Activated gamma-delta T cell (primary cell): Measurements from ENCODE around the gene SIVA1.
A peak's percentile ranks its signal among the peaks of the same experiment; 100 is the strongest.

Source experiments
- DNase-seq: peaks from one replicate; lab custom pipeline; 2025; lab: John Stamatoyannopoulos, UW

The SIVA1 gene

GRCh38 chr14:104751539-104752422, 1.2 kb upstream of the SIVA1 start:
- no peak for DNase-seq

- DNase-seq, result no peak
These were observed 568 bp upstream of the SIVA1 start for GRCh38 chr14:104752423-104752734.

GRCh38 chr14:104753528-104754212, 723 bp downstream of the SIVA1 start:
- DNase-seq, result no peak

DNA sequence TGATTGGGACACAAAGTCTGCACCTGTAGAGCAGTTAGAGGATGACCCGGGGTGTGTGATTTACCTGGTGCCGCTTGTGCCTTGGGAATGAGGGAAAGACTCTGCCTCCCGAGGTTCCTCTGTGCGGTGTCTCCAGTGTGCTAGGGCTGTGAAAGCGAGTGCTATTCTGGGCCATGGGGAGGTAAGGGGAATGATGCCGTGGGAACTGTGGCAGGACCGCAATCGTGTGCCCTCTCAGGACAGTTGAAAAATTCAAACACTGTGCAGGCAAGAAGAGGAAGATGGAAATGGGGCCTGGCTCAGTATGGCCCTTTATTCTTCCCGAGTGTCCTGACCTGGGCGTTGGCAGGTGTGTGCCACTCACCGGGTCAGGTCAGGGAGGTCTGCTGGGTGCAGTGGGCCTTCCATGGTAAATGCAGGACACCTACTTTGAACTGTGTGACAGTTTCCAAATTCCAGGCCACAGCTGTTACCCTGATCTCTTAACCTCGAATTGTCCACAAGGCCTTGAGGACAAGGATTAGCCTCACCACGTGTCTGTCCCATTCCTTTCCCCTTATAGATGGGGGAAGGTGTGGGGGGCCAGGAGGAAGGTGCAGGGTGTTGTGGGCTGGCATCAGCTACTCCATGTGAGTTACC, 1.4 kb downstream of the SIVA1 start:
- no peak for DNase-seq

DNA sequence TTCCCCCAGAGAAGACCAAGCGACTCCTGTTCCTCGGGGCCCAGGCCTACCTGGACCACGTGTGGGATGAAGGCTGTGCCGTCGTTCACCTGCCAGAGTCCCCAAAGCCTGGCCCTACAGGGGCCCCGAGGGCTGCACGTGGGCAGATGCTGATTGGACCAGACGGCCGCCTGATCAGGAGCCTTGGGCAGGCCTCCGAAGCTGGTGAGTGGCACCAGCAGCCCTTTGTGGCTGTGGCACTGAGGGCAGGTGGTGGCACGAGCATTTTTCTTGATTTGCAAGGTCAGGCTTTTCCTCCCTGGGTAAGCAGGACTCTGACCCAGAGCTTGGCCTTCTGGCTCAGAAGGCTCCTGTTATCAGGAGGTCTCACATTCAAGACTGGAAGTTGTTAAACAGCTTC, 2.7 kb downstream of the SIVA1 start:
- DNase-seq, result no peak

GRCh38 chr14:104756477-104757237, 3.7 kb downstream of the SIVA1 start:
- DNase-seq, result no peak

GRCh38 chr14:104757238-104757585, 4.3 kb downstream of the SIVA1 start:
- DNase-seq, result no peak

DNA sequence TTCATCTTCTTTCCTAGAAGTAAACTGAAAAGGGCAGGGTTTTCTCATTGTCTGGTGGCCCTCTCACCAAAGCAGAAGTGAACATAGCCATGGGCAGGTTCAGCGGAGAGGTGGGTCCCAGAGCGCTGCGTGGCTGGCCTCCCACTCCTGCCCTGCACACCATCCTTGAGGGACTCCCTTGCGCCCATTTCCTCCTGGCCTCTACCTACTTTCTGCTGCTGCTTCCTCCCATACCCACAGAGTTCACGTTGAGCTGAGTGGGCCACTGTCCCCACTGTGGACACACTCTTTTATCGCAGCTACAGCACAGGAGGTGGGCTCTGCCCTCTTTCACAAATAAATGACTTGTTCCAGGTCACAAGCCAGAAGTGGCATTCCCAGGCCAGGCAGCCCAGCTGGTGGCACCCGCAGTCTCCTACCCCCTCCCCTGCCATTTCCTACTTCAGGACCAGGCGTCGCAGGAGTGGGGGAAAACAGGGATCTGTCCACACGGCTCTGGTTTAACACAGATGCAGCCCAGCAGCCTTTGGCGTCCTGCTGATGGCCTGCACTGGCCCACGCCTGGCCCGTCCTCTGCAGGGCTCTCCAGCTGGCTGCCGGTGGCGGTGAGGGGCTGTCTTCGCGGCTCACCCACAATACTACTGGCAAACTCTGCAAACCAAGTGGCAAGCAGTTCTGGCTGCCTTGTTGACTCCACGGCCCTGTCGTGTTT, 4.9 kb downstream of the SIVA1 start:
- no peak for DNase-seq

DNA sequence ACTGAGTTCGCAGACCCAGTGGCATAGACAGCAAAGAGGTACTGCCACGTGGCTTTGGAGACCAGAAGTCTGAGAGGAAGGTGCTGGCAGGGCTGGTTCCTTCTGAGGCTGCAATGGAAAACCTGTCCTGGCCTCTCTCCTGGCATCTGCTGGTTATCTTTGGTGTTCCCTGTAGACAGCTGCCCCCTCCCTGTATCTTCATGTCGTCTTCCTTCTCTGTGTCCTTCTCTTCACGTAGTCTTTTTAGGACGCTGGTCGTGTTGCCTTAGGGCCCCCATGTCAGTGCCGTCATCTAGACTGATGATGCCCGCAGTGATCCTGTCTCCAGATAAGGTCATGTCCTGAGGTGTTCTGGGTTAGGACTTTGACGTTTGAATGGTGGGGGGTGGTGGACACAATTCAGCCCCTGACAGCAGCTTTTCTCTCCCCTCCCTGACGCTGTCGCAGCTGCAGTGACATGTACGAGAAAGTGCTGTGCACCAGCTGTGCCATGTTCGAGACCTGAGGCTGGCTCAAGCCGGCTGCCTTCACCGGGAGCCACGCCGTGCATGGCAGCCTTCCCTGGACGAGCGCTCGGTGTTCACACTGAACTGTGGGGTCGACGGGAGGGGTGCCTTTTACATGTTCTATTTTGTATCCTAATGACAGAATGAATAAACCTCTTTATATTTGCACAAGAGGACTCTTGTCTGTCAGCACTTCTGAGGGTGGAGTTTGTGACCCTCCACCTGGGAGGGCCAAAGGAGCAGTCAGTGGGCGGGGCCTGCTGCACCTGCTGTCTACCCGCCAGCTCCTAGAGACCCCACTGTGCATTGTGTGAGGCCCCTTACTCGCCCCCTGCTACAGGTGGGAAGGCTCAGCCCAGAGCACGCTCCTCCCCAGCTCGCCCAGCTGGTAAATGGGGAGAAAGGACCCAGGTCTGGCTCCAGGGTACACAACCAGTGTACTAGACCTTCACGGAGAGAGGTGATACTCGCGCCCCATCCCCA, 6.3 kb downstream of the SIVA1 start:
- no peak for DNase-seq

DNA sequence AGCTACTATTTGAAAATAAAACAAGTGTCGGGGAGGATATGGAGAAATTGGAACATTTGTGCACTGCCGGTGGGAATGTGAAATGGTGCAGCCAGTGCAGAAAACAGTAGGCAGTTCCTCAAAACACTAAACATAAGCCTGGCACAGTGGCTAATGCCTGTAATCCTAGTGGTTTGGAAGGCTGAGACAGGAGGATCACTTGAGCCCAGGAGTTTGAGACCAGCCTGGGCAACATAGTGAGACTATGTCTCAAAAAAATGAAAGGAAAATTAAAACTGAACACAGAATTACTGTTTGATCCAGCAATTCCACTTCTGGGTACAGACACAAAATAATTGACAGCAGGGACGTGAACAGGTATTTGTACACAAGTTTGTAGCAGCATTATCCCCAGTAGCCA, 12.6 kb downstream of the SIVA1 start:
- DNase-seq, result no peak

GRCh38 chr14:104766256-104766862, 13.4 kb downstream of the SIVA1 start:
- DNase-seq, result no peak

DNA sequence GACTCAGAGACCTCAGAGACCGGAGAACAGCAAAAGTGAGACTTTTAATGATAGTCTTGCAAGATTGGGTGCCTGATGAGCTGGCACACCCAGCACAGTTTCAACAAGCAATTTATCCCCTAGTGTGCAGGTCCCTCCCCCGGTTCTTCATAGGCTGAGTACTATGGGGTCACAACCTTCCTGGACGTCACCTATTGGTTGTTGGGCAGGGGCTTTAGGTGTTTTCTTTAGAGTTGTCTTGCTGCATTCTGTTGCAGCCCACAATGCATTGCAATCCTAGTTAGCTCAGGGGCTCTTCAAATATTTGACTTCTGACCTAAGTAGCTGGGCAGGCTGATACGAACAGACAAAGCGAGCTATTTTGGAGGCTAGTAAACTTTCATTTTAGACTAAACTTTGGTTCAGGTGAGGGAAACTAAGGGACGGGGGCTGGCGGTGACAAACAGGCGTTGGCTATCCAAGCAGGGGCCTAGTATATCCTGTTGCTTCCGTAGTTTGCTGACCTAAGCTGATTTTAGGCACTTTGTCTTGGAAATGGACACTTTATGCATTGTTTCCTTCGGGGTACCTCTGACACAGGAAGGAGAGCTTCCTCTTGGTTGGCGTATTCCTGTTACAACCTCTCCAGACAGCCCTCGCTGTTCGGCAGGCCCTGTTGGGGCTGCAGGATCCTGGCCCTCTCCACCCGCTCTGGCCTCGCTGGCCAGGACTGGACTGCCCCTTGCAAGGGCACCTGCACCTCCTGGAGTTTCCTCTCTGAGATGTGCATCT, 14.1 kb downstream of the SIVA1 start:
- DNase-seq, result no peak

GRCh38 chr14:104767634-104767918, 14.6 kb downstream of the SIVA1 start:
- DNase-seq, result no peak

DNA sequence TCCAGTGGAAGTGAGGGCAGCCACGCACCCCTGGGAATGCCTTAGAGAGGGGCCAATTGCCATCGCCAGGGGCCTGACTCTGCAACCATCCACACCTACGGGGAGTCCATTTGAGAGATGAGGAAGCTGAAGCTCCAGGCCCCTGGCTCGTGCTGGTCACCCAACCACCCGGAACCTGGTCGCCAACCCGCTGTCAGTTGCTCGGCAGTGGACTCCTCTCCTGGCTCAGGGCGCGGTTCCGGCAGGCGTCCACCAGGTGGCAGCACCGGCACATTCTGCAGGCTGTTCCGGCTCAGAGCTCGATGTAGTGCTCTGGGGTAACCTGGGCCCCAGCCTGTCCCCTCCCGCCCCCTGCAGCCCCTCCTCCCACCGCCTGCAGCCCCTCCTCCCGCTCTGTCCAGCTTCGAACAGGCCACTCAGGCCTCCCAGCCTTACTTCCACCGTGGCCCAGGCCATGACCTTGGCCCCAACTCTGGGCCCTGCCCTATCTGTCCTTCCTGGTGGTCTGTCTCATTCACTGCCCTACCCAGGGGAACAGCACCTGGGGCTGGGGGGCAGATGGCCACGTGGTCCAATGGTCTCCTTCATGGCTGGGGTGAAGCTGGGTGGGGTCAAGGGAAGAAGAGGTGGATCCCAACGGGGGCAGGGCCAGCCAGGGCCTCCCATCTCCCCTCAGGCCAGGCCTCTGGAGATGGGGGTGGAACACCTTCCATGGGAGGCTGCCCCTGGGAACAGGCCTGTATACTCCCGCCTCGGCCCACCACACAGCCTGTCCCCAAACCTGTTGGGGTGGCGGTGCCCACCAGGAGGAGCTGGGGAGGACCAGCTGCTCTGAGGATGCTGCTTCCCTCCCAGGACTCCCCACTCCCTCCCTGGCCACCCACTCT, 15.7 kb downstream of the SIVA1 start:
- DNase-seq, result peak; percentile 73

DNA sequence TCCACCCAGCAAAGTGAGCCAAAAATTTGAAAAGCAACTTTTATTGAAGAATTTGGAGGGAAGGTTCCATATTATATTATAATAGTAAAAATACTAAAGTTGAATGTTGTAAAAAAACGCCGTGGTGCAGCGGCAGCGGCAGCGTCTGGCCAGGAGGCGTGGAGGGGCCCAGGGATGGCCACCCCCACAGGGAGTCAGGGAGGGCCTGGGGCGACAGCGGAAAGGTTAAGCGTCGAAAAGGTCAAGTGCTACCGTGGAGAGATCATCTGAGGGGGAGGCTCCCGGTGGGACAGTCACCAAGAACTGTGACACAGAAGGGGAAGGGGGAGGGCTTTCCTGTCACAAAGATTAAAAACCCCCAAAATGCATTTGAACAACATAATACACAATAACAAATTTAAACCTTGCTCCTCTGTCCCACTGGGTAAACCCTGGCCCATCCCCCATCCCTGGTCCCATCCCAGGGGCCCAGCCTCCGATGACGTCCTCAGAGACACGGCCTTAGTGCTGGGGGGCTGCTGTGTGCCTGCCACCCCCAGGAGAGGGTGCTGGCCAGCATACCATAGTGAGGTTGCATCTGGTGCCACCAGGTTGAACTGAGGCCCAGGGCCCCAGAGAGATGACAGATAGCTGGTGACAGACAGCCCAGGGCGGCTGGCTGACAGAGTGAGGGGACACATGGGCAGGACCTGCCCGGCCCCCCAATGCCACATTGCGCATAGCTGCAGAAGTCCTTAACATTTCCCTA, 16.6 kb downstream of the SIVA1 start:
- DNase-seq, result no peak

DNA sequence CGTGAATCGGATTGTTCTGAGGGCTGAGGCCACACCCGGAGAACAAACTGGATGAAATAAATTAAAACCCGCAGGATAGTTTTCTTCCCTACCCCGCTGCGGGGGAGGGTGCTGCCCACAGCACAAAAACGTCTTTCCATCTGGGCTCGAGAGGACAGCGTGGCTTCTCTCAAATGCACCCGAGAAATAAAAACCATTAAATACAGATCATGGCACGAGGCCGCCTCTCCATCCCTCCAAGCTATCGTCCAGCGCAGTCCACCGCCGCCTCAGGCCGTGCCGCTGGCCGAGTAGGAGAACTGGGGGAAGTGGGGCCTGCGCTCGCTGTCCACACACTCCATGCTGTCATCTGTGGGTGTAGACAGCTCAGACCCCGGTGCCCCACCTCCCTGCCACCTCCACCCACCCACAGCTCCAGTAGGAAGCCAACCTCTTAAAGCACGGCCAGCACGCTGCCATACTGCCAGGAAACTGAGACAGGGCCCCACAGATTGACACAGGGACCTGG, 17.2 kb downstream of the SIVA1 start:
- DNase-seq, result no peak

DNA sequence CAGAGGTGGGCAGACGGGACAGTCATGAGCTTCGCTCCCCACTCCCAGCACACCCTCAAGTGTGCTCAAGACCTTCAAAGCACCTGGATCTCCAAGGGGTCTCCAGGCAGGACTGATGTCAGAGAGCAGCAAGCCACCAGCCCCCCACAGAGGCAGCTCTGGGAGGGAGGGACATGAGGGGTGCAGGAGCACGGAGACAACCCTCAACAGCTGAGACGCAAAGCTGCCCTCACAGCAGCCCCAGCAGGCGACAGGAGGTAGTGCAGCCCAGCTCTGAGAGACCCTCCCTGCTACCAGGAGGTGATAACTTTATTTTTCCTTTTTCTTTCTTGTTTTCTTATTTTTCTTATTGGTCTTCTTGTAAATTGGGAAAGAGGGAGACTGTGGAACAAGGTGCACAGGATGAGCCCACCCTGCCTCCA, 17.9 kb downstream of the SIVA1 start:
- no peak for DNase-seq

DNA sequence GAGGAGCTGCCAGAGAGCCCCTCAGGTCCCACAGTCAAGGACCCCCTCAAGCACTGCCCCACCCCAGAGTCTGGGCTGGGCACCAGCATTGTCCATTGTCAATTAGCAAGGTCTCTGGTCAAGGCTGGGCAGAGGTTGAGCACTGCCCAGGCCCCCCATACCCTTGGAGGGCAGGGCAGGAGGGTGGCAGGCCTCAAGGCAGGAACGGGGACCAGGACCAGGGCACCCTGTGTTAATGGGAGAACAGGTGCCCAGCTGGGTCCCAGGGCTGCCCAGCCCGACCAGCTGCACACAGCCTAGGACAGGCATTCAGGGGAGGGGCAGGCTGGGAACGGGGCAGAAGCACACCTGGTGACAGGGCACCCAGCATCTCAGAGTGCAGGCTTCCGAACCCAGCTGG, 18.4 kb downstream of the SIVA1 start:
- no peak for DNase-seq
